ENCODE results near the gene MVB12A.

GRCh38 chr19:17429641-17430113, 9.8 kb downstream of the MVB12A start:
- TF ChIP-seq CTCF (IDR thresholded peaks at IDR 0.05) (no peak), POLR2AphosphoS5 (IDR thresholded peaks at IDR 0.05) (no peak), POLR2A (IDR thresholded peaks at IDR 0.05) (no peak), EP300 (IDR thresholded peaks at IDR 0.05) (no peak)
